GM18909 (cell line): Measurements from ENCODE around the gene LRRC39.
A peak's percentile ranks its signal among the peaks of the same experiment; 100 is the strongest.

Experiments used
- ATAC-seq: cut with Tn5 transposase; IDR thresholded peaks from one replicate; pipeline ENCODE4 v1.9.1; 2021; ENCODE audit warnings: mild to moderate bottlenecking; ENCODE audit not compliant: unreplicated experiment, poor library complexity

LRRC39 gene

GRCh38 chr1:100152271-100152670 lies 25.8 kb downstream of the LRRC39 start:
- peak; percentile 77 for ATAC-seq

- ATAC-seq, result peak; percentile 11
These were observed 26.4 kb downstream of the LRRC39 start for GRCh38 chr1:100151679-100152078.

GRCh38 chr1:100147875-100148274 lies 30.2 kb downstream of the LRRC39 start:
- ATAC-seq, result no peak

- no peak for ATAC-seq
These were observed 31.1 kb downstream of the LRRC39 start for GRCh38 chr1:100146958-100147357.

- ATAC-seq, result no peak
These were observed 32.9 kb downstream of the LRRC39 start for GRCh38 chr1:100145116-100145515.

- no peak for ATAC-seq
These were observed 35.7 kb downstream of the LRRC39 start for GRCh38 chr1:100142343-100142742.

- ATAC-seq, result no peak
These were observed 36.9 kb downstream of the LRRC39 start for GRCh38 chr1:100141192-100141591.

- ATAC-seq, result no peak
These were observed 40.5 kb downstream of the LRRC39 start for GRCh38 chr1:100137602-100138001.

- ATAC-seq, result no peak
These were observed 43.2 kb downstream of the LRRC39 start for GRCh38 chr1:100134872-100135271.

GRCh38 chr1:100132566-100133477 lies 45.2 kb downstream of the LRRC39 start, which contains the start of the genes SASS6 and TRMT13:
Gene SASS6, minus strand, starts transcription at chr1:100132930. Its CDS starts 116 bp downstream, at chr1:100132814.
Gene TRMT13, plus strand, starts transcription at chr1:100133163. Its CDS starts 6 bp downstream, at chr1:100133169.
- ATAC-seq, result peak; percentile 92

GRCh38 chr1:100131623-100132022 lies 46.4 kb downstream of the LRRC39 start:
- ATAC-seq, result no peak

GRCh38 chr1:100130552-100131077 lies 47.4 kb downstream of the LRRC39 start:
- no peak for ATAC-seq

- ATAC-seq, result no peak
These were observed 50.8 kb downstream of the LRRC39 start for GRCh38 chr1:100127226-100127625.

- ATAC-seq, result no peak
These were observed 55.9 kb downstream of the LRRC39 start for GRCh38 chr1:100122177-100122576.

GRCh38 chr1:100115524-100115923 lies 62.5 kb downstream of the LRRC39 start:
- no peak for ATAC-seq

GRCh38 chr1:100109554-100110066 lies 68.4 kb downstream of the LRRC39 start:
- ATAC-seq, result no peak

- no peak for ATAC-seq
These were observed 70.4 kb downstream of the LRRC39 start for GRCh38 chr1:100107696-100108095.

GRCh38 chr1:100101564-100101963 lies 76.5 kb downstream of the LRRC39 start:
- ATAC-seq, result no peak

- ATAC-seq, result no peak
These were observed 77.9 kb downstream of the LRRC39 start for GRCh38 chr1:100100202-100100601.
